Activated T-cell treated with anti-CD3 and anti-CD28 coated beads, Interleukin-2, amount 50 U/mL, for 48 hours (primary cell): Measurements from ENCODE around the gene DHRS11.
A peak's percentile ranks its signal among the peaks of the same experiment; 100 is the strongest.

Source experiments
- DNase-seq, 2 experiments: peaks; one replicate each; pipeline ENCODE4 v3.0.0-alpha.2; 2020

The DHRS11 gene

DNA sequence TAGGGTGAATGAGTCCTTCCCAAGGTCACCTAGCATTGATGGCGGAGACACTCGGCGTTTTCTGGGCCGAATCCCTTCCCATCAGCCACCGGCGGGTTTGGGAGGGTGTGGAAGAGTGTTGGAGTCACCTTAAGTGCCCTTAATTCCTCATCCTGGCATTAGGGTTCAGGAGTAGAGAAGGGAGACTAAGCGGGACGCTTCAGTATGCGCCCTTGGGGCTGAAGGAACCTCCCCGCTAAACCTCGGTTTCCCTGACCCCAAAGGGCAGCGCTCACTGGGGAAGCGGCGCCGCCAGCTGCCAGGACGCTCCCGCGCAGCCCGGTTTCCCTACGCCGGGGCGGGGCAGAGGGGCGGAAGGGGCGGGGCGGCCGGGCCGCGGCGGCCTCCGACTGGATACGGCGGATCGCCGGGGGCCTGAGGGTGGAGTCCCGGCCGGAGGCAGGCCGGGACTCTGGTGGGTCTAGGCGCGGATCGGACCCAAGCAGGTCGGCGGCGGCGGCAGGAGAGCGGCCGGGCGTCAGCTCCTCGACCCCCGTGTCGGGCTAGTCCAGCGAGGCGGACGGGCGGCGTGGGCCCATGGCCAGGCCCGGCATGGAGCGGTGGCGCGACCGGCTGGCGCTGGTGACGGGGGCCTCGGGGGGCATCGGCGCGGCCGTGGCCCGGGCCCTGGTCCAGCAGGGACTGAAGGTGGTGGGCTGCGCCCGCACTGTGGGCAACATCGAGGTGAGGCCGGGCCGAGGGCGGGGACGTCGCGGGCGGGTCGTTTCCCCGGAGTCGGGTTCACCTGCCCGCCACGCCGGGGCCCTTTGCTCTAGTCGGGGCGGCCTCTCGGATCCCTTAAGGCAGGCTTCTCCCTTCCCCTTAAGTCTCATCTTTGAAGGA, at the start of gene DHRS11:
TSS of gene DHRS11 (plus strand) at position 446 of the 882 bp plus-strand sequence. CDS start at position 577, 131 bp downstream.
- peak; percentile 90 to 92 for DNase-seq

DNA sequence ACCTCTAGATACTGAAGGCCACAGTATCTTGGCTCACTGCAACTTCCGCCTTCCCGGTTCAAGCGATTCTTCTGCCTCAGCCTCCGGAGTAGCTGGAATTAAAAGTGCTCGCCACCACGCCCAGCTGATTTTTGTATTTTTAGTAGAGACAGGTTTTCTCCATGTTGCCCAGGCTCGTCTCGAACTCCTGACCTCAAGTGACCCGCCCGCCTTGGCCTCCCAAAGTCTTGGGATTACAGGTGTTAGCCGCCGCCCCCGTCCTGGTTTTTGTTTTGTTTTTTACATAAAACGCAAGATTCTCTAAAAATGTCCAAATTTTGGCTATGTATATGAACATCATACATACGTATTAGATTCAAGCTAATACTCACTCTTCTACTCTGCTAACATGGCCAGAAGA, 48.9 kb upstream of the DHRS11 start:
- no peak for DNase-seq

DNA sequence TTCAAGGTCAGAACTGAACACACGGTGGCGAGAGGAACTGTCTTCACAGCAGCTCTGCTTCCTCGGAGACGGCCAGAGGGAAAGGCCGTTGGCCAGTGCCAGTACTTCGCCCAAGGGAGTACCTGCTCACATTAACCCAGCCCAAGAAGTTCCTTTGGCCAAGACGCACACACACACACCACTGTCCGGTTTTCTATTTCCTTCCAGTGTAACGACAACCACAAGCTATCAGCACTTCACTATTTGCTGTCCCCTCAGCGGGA, 47.7 kb upstream of the DHRS11 start:
- DNase-seq: no peak

- peak; percentile 92 to 94 for DNase-seq
Measured at GRCh38 chr17:36544307-36545076, 47.2 kb upstream of the DHRS11 start, which contains the start of gene GGNBP2. TSS of gene GGNBP2 (plus strand) at chr17:36544919. CDS start at chr17:36545725, 806 bp downstream.

DNA sequence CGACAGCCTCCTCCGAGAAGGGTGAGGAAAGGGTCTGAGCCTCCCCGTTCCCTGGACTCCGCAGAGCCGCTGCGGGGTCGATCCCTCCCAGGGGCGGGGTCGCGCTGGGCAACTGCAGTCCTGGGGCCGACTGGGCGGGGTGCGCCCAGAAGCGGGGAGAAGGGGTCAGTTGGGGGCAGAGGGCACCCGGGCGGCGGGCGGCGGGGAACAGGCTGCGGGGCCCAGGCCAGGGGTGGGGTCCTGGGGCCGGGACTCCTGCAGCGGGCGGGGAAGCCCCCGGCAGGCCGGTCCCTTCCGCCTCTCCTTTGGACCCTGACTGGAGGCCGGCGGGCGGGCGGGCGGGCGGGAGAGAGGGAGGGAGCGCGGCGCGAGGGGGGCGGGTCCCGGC, 46.6 kb upstream of the DHRS11 start:
- DNase-seq: no peak

DNA sequence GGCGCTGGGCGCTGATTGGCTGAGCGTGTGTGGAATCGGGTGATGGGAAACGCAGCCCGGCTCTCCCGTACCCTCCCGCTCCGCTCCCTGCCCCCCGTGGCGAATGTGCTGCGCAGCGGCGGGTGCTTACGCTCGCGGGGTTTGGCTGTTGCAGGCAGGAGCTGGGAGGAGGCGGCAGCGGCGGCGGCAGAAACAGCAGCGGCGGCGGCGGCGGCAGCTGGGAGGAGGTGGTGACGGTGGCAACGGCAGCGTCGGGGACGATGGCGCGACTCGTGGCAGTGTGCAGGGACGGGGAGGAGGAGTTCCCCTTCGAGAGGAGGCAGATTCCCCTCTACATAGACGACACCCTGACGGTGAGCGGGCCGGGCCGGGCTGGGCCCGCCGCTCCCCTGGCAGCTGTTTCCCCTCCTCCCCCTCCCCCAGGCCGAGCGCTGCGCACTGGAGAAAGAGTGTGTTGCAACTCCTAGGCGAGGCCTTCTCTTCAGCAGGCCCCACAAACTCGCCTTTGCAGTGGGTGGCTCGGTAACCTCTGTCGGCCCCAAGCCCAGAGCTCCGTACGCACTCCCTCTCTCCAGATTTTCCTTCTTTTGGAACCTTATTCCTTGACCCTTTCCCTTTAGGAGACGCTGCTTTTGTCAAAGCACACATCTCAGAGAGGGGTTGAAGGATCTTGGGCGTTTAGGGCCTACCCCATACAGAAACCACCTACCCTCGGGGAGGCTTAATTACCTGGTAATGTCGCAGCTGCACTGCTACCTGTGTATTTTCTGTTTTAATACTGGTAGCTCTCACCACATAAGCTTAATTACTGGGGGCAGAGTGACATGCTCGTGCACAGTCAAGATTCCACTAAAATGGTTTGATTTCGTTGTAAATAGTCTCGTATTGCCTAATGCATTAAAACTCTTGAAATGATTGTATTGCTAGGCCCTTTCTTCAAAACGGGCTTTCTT, 45.9 kb upstream of the DHRS11 start:
- peak; percentile 97 to 98 for DNase-seq

DNA sequence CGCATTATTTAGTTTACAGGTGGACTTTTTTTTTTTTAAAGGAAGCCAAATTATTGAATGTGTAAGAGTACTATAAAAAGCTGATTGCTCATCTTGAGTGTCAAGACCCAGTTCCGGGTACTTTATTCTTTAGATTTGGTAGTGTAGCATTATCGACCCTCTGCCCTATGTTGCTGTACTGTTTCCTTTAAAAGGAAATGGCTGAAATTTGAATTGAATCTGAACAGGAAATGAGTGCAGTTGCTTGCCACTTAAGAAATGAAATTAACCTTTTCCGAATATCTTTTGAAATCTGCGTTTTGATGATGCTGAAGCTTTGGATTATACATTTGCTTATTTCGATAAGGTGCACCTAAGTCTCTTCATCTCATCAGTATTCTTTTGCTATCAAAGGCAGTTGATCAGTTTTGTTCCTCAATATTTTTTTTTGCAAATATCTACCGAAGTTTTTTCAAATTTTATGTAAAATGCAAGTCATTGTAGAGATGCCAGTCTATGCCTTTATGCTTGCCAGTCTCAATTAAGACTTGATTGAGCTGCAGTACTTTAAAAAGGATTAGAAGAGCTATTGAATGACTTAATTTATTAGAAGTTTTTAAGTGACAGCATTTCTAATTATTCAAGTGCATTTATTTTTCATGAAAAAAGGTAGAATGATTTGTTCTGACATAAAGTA, 45.1 kb upstream of the DHRS11 start:
- DNase-seq: no peak

- no peak for DNase-seq
Measured at GRCh38 chr17:36547776-36548175, 43.9 kb upstream of the DHRS11 start.

- DNase-seq: no peak
Measured at GRCh38 chr17:36550491-36551417, 40.9 kb upstream of the DHRS11 start.

GRCh38 chr17:36553459-36553858, 38.2 kb upstream of the DHRS11 start:
- DNase-seq: no peak

GRCh38 chr17:36566081-36566480, 25.6 kb upstream of the DHRS11 start:
- no peak for DNase-seq

- no peak for DNase-seq
Measured at GRCh38 chr17:36575028-36575427, 16.7 kb upstream of the DHRS11 start.

GRCh38 chr17:36576793-36577192, 14.9 kb upstream of the DHRS11 start:
- no peak for DNase-seq

GRCh38 chr17:36578671-36579070, 13.0 kb upstream of the DHRS11 start:
- no peak for DNase-seq

- no peak for DNase-seq
Measured at GRCh38 chr17:36583787-36584186, 7.9 kb upstream of the DHRS11 start.

DNA sequence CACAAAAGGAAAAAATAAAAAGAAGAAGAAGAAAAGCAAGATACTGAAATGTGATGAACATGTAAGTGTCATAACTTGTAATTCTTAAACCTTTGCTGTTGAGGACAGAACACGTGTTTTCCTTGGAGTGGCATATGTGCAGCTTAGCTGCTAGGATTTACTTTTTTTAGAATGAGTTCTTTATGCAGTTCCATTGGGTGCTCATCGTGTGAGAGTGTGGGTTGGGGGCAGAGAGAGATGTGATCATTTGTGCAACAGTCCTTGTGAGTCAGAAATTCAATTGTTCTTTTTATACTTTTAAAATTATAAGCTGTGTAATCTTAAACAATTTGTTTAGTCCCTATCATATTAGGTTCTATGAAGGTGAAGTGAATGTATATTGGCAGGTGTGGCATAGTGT, 5.5 kb upstream of the DHRS11 start:
- DNase-seq: no peak

GRCh38 chr17:36590082-36590481, 1.6 kb upstream of the DHRS11 start:
- peak in 1 of 2 experiments; percentile 10 for DNase-seq

GRCh38 chr17:36592316-36592715, 637 bp downstream of the DHRS11 start:
- no peak for DNase-seq

DNA sequence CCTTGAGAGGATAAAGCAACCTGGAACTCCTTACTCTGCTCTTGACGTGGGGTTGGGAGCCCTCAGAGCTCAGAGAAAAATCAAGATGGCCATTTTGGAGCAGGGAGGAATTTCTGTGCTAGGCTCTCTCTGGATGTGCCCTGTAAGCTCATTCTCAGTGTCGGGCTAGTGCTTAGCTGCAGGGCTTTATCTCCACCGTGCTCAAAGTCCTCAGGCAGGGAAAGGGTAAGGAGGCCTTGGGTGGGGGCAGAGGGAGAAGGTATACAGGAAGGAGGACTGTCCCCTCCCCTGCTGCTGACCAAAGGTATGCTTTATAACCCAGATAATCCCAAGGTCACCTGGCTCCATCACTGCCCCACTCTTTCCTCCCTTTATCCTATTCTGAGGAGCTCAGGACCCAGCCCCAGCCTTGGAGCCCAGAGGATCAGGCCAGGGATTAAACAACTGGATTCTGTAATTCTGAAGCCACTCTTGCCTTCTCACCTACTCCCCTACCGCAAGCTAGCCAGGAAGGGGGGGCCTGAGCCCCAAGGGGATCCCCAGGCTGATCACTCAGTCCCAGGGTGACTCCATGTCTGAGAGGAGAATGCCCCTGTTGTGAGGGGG, 1.1 kb downstream of the DHRS11 start:
- DNase-seq: no peak

DNA sequence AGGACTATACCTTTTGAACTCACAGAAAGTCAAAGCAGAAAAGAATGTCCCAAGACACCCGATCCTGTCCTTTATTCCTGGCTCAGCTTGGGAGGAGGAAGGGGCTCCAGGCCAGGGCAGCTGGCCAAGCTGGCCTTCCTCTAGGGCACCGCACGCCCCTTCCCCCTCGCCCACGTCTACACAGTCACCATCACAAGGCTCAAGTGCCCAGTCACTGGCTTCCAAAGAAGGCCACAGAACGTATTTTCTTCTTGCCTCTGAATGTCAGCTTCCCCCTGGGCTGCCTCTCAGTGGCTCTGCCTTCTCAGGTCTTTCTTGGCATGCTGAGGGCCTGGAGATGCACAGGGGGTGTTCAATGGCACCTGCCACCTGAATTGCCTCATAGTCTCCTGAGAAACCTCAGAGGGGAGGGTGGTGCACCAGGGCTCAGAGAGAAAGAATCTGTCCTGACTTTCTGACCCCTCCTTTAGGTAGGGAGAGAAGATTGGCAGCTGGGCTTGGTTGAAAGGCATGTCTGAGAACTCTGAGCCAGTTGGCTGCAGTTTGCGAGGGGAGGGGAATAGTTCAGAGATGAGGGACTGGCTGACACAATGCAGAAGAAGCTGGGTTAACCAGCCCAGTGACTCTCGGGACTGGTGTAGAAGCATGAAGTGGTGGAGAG, 2.1 kb downstream of the DHRS11 start:
- no peak for DNase-seq
